HG03196 (cell line): ENCODE measurements around the gene SLC16A7.
A peak's percentile ranks its signal among the peaks of the same experiment; 100 is the strongest.
"Not testable (repeated sequence)": the region's sequence is repeated elsewhere in the genome, so short reads cannot be mapped to it uniquely, and the experiment has no call there.

Experiments
- ATAC-seq: cut with Tn5 transposase; IDR thresholded peaks from one replicate; pipeline ENCODE4 v1.9.1; 2021; ENCODE audit not compliant: unreplicated experiment

SLC16A7 gene, protein sequence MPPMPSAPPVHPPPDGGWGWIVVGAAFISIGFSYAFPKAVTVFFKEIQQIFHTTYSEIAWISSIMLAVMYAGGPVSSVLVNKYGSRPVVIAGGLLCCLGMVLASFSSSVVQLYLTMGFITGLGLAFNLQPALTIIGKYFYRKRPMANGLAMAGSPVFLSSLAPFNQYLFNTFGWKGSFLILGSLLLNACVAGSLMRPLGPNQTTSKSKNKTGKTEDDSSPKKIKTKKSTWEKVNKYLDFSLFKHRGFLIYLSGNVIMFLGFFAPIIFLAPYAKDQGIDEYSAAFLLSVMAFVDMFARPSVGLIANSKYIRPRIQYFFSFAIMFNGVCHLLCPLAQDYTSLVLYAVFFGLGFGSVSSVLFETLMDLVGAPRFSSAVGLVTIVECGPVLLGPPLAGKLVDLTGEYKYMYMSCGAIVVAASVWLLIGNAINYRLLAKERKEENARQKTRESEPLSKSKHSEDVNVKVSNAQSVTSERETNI

GRCh38 chr12:59595883-59596540 is at the start of gene SLC16A7:
Gene SLC16A7, plus strand, starts transcription at chr12:59596029. Its CDS starts 108,773 bp downstream, at chr12:59704802.
- ATAC-seq: peak; percentile 57

DNA sequence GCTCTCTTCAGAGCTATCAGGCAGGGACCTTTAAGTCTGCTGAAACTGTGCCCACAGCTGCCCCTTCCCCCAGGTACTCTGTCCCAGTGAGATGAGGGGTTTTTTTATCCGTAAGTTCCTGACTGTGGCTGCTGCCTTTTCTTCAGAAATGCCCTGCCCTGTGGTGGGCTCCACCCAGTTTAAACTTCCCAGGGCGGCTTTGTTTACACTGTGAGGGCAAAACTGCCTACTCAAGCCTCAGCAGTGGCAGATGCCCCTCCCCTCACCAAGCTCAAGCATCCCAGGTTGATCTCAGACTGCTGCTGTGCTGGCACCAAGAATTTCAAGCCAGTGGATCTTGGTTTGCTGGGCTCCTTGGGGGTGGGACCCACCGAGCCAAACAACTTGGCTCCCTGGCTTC is 46.9 kb upstream of the SLC16A7 start:
- no peak for ATAC-seq

GRCh38 chr12:59559696-59560095 is 36.1 kb upstream of the SLC16A7 start:
- no peak for ATAC-seq

DNA sequence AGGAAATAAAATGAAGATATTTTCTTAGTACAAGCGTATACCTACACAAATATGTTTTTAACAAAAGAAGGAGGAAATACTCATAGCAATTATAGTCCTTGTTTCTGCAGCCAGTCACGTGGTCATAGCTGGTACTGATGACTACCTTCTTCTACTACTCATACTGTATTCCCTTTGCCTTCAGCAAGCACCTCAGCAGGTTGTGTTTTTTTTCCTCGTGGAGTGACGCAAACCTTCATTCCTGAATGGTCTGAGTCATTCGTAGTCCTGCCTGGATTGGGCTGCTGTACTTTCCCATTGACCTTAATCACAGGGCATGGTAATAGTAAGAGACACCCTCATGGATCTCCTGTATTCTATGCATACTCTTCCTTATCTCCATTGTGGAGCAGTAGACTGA is 25.7 kb upstream of the SLC16A7 start:
- no peak for ATAC-seq

- ATAC-seq: no peak
Observed at GRCh38 chr12:59574406-59574805, 21.4 kb upstream of the SLC16A7 start.

DNA sequence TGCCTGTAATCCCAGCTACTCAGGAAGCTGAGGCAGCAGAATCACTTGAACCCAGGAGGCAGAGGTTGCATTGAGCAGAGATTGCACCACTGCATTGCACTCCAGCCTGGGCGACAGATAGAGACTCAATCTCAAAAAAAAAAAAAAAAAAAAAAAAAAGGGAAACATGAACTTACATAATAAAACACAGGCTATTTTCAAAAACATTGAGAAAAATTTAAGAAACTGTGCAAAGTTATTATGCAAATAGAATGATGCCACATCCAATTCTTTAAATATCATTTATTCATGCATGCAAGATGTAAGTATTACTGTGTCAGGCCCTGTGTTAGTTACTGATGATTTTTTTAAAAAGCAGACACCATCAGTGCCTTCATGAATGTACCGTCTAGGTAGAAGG is 20.0 kb upstream of the SLC16A7 start:
- ATAC-seq: no peak

DNA sequence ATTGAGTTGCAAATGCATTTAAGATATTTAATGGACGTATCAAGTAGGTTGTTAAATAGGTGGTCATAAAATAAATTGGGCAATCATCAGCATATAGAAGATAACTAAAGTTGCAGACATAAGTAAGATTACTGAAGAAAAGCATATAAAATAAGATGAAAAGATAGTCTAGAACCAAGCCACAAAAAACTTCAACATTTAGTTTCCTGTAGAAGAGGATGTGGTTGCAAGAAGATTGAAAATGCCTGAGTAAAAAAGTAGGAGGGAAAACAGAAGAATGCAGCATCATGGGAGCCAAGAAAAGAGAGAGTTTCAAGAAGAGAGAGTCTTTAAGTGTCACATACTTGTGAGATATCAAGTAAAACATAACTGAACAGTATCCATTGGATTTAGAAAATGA is 17.6 kb upstream of the SLC16A7 start:
- no peak for ATAC-seq

DNA sequence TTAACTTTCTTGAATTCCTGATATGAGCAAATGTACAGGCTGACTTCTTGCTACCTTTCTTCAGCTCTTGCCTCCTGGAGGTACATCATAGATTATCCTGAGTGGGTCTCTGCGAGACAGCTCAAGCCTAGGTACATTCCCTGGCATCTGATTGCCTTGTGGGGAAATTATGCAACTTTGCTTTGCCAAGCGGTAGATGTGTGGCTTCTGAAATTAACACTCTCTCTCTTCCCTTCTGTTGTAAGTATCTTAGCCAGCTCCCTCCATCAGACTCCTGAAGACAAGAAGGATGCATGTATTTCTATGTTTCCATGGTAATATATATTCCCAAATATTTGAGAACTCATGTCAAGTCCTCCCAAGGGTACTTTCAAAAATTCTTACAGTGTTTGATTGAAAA is 16.2 kb upstream of the SLC16A7 start:
- no peak for ATAC-seq

DNA sequence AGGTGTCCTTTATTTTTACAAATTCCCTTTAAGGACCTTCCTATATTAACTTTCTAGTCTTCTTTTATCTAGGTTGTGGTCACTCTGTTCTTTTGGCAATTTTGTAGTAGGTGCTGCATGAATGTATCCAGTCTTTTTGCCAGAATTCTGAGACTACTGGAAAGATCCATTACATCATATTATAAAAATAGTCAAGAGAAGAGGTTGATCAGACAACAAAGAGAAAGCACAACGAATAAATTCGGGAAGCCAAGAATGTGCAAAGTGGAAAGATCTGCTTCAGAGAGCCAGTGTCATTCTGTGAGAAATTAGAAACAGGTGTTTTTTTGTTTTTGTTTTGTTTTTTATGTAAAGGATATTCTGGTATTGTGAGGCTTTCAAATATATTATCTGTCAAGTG is 15.8 kb upstream of the SLC16A7 start:
- ATAC-seq: no peak

DNA sequence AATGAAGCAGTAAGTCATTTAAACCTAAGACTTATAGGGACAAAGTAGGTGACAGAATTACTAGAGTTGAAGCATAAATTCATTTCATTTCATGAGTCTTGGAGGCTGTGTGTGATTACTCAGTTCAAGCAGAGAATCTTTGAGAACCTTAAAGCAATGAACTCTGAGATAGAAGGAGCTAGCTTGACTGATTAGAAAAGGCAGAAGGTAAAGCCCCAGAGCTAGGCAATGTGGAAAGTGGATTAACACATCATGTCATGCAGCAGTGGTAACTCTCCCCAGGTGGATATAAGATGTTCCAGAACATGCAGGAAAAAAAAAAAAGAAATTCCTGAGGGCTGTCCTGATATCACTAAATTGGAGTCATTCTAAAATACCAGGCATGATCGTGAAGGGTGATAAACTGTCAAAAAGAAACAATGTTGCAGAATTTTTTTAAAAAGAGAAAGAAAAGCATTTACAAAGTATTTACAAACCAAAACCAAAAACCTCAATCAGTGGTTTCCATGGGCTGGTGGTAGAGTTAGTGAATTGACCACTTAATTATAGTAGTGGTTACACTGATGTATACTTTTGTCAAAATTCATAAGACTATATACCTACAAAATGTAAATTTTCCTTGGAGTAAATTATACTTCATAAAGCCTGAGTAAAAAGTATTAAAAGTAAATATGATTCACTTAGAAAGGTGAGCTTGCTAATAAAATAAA is 12.7 kb upstream of the SLC16A7 start:
- ATAC-seq: no peak

DNA sequence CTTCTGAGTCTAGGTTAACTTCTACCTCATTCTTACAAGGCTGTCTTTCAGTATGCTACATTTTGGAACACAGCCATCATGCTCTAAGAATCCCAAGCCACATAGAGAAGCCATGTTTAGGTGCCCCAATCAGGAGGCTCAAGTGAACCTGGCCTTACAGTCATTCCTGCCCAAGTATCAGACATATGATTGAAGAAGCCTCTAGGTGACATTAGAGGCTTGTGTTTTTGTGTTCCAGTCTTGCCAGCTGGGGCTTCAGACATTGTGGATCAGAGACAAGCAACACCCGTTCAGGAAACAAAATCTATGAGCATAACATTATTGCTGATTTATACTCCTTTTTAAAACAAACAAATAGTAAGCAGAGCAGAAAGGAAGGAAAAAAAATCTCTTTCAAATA is 8.1 kb upstream of the SLC16A7 start:
- no peak for ATAC-seq

DNA sequence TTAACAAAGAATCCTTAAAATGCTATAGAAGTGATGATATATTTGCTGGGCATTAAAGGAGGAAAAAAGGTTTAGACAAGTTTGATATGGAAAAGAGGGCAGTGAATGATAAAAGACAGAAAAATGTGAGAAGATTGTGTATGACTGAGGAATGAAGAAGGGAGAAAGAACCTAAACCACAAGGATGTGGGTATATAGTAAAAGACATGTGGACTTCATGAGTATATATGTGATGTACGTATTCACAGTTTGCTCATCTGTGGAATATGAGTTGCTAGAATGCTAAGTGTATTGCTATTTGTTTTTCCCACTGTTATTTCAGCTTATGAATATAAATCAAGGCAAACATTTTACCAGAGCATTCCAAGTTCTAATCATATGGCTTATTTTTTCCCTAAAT is 2.1 kb upstream of the SLC16A7 start:
- no peak for ATAC-seq

- ATAC-seq: no peak
Observed at GRCh38 chr12:59594943-59595500, 807 bp upstream of the SLC16A7 start.

DNA sequence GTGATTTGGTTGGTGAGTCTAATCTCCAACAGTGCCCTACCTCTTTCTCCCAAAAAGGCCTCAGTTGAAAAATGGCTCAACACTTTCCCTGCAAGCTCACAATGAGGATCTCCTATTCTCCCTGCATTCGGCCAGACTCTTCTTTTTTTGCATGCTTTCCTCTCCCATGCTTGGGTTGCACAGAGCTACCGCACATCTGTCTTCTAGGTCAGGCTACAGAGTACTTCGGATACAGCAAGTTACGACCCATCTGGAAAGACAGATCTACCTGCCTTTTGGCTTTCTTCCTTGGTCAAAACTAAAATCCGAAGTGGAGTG is 305 bp upstream of the SLC16A7 start:
- ATAC-seq: no peak

DNA sequence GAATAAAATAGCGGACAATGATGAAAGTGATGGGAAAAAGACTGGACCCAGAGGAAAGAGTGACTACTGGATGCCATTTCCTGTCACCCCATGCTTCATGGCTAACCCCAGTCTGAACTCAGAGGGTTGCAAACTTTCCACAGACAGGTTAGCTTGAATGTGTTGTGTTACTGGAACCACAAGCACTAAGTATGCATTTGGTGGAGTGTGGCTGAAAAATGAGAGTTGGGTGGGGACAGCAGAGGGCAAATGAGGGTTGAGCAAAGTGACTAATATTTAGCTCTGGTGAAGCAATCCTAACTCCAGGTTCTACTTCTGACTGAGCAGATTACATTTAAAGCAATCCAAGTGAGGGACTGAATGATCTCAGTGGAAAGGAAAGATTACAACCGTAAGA is 1.6 kb downstream of the SLC16A7 start:
- peak; percentile 65 for ATAC-seq

DNA sequence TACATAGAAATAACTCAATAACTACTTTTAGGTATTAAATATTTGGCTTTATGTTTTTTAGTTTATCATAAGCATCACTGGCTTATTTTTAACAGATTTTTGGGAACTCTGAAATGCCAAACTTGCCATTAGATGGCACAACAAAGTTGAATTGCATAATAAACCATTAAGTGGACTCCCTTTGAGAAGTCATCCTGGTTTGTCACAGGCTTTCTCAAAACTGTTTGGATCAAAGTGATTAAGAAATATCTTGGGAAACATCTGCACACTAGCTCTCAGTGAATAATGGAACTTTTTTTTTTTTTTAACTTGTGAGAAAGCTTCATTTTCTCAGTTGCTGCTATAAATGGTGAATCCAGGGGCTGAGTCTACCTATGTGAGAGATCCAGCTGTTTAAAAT is 4.3 kb downstream of the SLC16A7 start:
- no peak for ATAC-seq

GRCh38 chr12:59603754-59604153 is 7.9 kb downstream of the SLC16A7 start:
- ATAC-seq: no peak

GRCh38 chr12:59612823-59613434 is 17.1 kb downstream of the SLC16A7 start:
- not testable (repeated sequence) for ATAC-seq

GRCh38 chr12:59615392-59616165 is 19.8 kb downstream of the SLC16A7 start:
- ATAC-seq: no peak

GRCh38 chr12:59619461-59620240 is 23.8 kb downstream of the SLC16A7 start:
- no peak for ATAC-seq
